NCI-H2227 (cell line): ENCODE measurements around the gene NEK3.
"Not testable (repeated sequence)": the region's sequence is repeated elsewhere in the genome, so short reads cannot be mapped to it uniquely, and the experiment has no call there.

Experiments
- DNase-seq: peaks from one replicate; lab custom pipeline; 2025; ENCODE audit not compliant: unreplicated experiment; lab: John Stamatoyannopoulos, UW

NEK3 gene

GRCh38 chr13:52159159-52159982, at the start of gene NEK3:
Gene NEK3 (minus strand): TSS chr13:52159597. CDS start chr13:52156191, 3,406 bp downstream.
- peak; percentile 68 for DNase-seq

GRCh38 chr13:52208384-52208783, 49.0 kb upstream of the NEK3 start:
- not testable (repeated sequence) for DNase-seq

- not testable (repeated sequence) for DNase-seq
These were observed 48.5 kb upstream of the NEK3 start for GRCh38 chr13:52207896-52208295.

- not testable (repeated sequence) for DNase-seq
These were observed 47.9 kb upstream of the NEK3 start for GRCh38 chr13:52207337-52207736.

- not testable (repeated sequence) for DNase-seq
These were observed 45.1 kb upstream of the NEK3 start for GRCh38 chr13:52204546-52204945.

GRCh38 chr13:52203864-52204263, 44.5 kb upstream of the NEK3 start:
- not testable (repeated sequence) for DNase-seq

- not testable (repeated sequence) for DNase-seq
These were observed 43.1 kb upstream of the NEK3 start for GRCh38 chr13:52202506-52202905.

GRCh38 chr13:52201439-52202193, 42.2 kb upstream of the NEK3 start:
- peak; percentile 43 for DNase-seq

- peak; percentile 5 for DNase-seq
These were observed 36.0 kb upstream of the NEK3 start for GRCh38 chr13:52195401-52195837.

GRCh38 chr13:52194184-52194868, 34.9 kb upstream of the NEK3 start:
- DNase-seq, result peak; percentile 81

- peak; percentile 4 for DNase-seq
These were observed 34.3 kb upstream of the NEK3 start for GRCh38 chr13:52193587-52194183.

GRCh38 chr13:52187424-52188187, 28.2 kb upstream of the NEK3 start:
- not testable (repeated sequence) for DNase-seq

GRCh38 chr13:52187029-52187423, 27.6 kb upstream of the NEK3 start:
- DNase-seq, result no peak

GRCh38 chr13:52181316-52181954, 22.0 kb upstream of the NEK3 start:
- DNase-seq, result not testable (repeated sequence)

- DNase-seq, result no peak
These were observed 20.5 kb upstream of the NEK3 start for GRCh38 chr13:52179925-52180324.

GRCh38 chr13:52177276-52177675, 17.9 kb upstream of the NEK3 start:
- no peak for DNase-seq

- DNase-seq, result not testable (repeated sequence)
These were observed 14.6 kb upstream of the NEK3 start for GRCh38 chr13:52173970-52174369.

GRCh38 chr13:52173373-52173772, 14.0 kb upstream of the NEK3 start:
- DNase-seq, result no peak

- not testable (repeated sequence) for DNase-seq
These were observed 12.3 kb upstream of the NEK3 start for GRCh38 chr13:52171686-52172085.
